GM20000 (cell line): ENCODE measurements around the gene EPRS1.

Source experiments
- DNase-seq: peaks from one replicate; pipeline ENCODE4 v3.0.0; 2012; ENCODE audit warnings: low spot score
- CTCF ChIP-seq: IDR thresholded peaks from 2 replicates; pipeline ENCODE4 v1.5.1; 2012; ENCODE audit warnings: mild to moderate bottlenecking, control low read depth; ENCODE audit errors: extremely low read depth, missing control alignments

Gene EPRS1

GRCh38 chr1:220084460-220084859 is 38.2 kb upstream of the EPRS1 start:
- TF ChIP-seq CTCF: no peak

GRCh38 chr1:220077887-220078286 is 31.6 kb upstream of the EPRS1 start:
- no peak for TF ChIP-seq CTCF
- no peak for DNase-seq

More at GRCh38 chr1:220084460-220084859, 38.2 kb upstream of the EPRS1 start:
- DNase-seq: no peak

- DNase-seq: no peak
Observed at GRCh38 chr1:220076861-220077762, 30.8 kb upstream of the EPRS1 start.

GRCh38 chr1:220067269-220068204 is 21.2 kb upstream of the EPRS1 start:
- no peak for TF ChIP-seq CTCF
- DNase-seq: no peak

More at GRCh38 chr1:220076861-220077762, 30.8 kb upstream of the EPRS1 start:
- TF ChIP-seq CTCF: no peak

- TF ChIP-seq CTCF: no peak
Observed at GRCh38 chr1:220062629-220063028, 16.3 kb upstream of the EPRS1 start.

GRCh38 chr1:220060876-220061275 is 14.6 kb upstream of the EPRS1 start:
- DNase-seq: no peak
- no peak for TF ChIP-seq CTCF

More at GRCh38 chr1:220062629-220063028, 16.3 kb upstream of the EPRS1 start:
- no peak for DNase-seq

- no peak for TF ChIP-seq CTCF
- no peak for DNase-seq
Observed at GRCh38 chr1:220056374-220056773, 10.1 kb upstream of the EPRS1 start.
